ENCODE measurements around the gene ESYT1.

DNA sequence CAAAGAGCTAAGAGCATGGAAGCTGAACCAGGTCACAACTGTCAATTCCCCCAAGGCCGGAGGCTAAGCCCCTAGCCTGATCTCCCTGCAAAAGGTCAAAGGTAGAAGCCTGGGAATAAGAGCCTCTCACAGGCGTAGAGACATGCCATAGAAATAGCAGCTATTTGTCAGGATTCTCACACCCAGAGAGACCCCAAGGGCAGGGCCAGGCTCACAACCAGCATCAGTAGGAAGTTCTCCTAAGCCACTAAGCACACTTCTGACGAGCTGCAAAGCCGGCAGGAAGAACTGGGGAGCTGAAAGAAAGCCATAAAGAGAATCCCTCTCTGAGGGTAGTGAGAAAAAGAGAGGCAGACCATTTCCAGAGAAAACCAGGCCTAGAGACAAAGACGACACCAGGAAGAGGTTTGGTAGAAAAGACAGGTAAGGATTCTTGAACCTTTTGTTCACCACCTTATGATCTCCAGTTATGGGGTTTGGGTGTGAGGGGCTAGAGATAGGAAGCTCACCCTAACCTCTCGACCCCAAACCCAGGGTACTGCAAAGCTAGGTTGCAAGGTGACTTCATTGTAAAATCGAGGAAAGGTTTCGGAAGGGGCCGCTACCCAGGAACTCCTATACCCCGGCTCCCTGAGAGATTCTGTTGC, 60.2 kb downstream of the ESYT1 start:
- TF ChIP-seq, protein P1, sequence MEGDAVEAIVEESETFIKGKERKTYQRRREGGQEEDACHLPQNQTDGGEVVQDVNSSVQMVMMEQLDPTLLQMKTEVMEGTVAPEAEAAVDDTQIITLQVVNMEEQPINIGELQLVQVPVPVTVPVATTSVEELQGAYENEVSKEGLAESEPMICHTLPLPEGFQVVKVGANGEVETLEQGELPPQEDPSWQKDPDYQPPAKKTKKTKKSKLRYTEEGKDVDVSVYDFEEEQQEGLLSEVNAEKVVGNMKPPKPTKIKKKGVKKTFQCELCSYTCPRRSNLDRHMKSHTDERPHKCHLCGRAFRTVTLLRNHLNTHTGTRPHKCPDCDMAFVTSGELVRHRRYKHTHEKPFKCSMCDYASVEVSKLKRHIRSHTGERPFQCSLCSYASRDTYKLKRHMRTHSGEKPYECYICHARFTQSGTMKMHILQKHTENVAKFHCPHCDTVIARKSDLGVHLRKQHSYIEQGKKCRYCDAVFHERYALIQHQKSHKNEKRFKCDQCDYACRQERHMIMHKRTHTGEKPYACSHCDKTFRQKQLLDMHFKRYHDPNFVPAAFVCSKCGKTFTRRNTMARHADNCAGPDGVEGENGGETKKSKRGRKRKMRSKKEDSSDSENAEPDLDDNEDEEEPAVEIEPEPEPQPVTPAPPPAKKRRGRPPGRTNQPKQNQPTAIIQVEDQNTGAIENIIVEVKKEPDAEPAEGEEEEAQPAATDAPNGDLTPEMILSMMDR (IDR thresholded peaks at IDR 0.05), result no peak
- TF ChIP-seq EZH2 (IDR thresholded peaks at IDR 0.05) (no peak), EZH2phosphoT487 (IDR thresholded peaks at IDR 0.05) (no peak)

All from neural progenitor cell (in vitro differentiated cells).